GM19455 (cell line): ENCODE measurements around the gene TRPM4.
"Not testable (repeated sequence)": the region's sequence is repeated elsewhere in the genome, so short reads cannot be mapped to it uniquely, and the experiment has no call there.

Source experiments
- ATAC-seq: cut with Tn5 transposase; IDR thresholded peaks from one replicate; pipeline ENCODE4 v1.9.1; 2021; ENCODE audit not compliant: unreplicated experiment

Gene TRPM4

GRCh38 chr19:49150106-49150943 lies 7.3 kb upstream of the TRPM4 start:
- ATAC-seq, result no peak

GRCh38 chr19:49150944-49151243 lies 6.7 kb upstream of the TRPM4 start:
- ATAC-seq, result no peak

- ATAC-seq, result no peak
These were observed 6.1 kb upstream of the TRPM4 start for GRCh38 chr19:49151267-49152118.

GRCh38 chr19:49152119-49152550 lies 5.5 kb upstream of the TRPM4 start:
- no peak for ATAC-seq

- no peak for ATAC-seq
These were observed 4.3 kb upstream of the TRPM4 start for GRCh38 chr19:49153167-49153809.

GRCh38 chr19:49154279-49154678 lies 3.3 kb upstream of the TRPM4 start:
- ATAC-seq, result no peak

- no peak for ATAC-seq
These were observed 2.4 kb upstream of the TRPM4 start, which contains the start of gene HRC for GRCh38 chr19:49155005-49155819. Gene HRC, minus strand, starts transcription at chr19:49155396. Its CDS starts 159 bp downstream, at chr19:49155237.

- ATAC-seq, result no peak
These were observed 1.7 kb upstream of the TRPM4 start for GRCh38 chr19:49155820-49156346.

- ATAC-seq, result no peak
These were observed 3.0 kb downstream of the TRPM4 start for GRCh38 chr19:49160450-49161189.

GRCh38 chr19:49161987-49162386 lies 4.4 kb downstream of the TRPM4 start:
- ATAC-seq, result no peak

- no peak for ATAC-seq
These were observed 7.6 kb downstream of the TRPM4 start for GRCh38 chr19:49165111-49165750.

- ATAC-seq, result no peak
These were observed 8.3 kb downstream of the TRPM4 start for GRCh38 chr19:49165865-49166301.

GRCh38 chr19:49167857-49168409 lies 10.3 kb downstream of the TRPM4 start:
- no peak for ATAC-seq

- ATAC-seq, result no peak
These were observed 10.8 kb downstream of the TRPM4 start for GRCh38 chr19:49168421-49168820.

- no peak for ATAC-seq
These were observed 15.6 kb downstream of the TRPM4 start for GRCh38 chr19:49173198-49173597.

GRCh38 chr19:49180659-49181058 lies 23.1 kb downstream of the TRPM4 start:
- ATAC-seq, result no peak

- not testable (repeated sequence) for ATAC-seq
These were observed 24.6 kb downstream of the TRPM4 start for GRCh38 chr19:49182010-49182847.

GRCh38 chr19:49182848-49183375 lies 25.3 kb downstream of the TRPM4 start:
- no peak for ATAC-seq
